NCI-H128 (cell line): ENCODE data around the gene SGF29.
"Not testable (repeated sequence)": the region's sequence is repeated elsewhere in the genome, so short reads cannot be mapped to it uniquely, and the experiment has no call there.

Source experiments
- DNase-seq: peaks from one replicate; lab custom pipeline; 2025; ENCODE audit not compliant: unreplicated experiment; lab: John Stamatoyannopoulos, UW

Gene SGF29

DNA sequence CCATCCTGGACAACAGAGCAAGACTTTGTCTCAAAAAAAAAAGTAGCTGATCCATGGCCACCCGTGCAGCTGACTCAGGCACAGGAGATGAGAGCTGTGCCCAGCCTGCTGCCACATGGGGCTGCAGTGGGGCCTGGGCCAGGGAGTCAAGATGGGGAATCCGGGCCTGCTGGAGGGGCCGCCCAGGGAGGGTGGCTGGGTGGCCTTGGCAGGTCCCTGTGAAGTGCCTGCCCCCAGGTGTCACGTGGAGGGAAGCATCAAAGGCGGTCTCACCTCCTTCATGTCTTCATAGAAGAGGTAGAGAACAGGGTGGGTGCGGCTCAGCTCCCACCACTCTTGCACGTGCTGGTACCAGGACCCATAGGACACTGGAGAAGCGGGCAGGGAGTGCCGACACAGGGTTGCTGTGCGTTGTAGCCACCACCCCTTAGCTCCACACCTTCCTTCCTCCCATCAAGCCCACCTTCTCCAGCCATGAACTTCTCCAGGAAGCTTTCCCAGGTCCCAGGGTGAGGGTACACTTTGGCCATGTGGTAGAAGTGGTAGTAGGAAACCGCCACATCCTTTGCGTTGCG lies 39.3 kb downstream of the SGF29 start:
- no peak for DNase-seq

DNA sequence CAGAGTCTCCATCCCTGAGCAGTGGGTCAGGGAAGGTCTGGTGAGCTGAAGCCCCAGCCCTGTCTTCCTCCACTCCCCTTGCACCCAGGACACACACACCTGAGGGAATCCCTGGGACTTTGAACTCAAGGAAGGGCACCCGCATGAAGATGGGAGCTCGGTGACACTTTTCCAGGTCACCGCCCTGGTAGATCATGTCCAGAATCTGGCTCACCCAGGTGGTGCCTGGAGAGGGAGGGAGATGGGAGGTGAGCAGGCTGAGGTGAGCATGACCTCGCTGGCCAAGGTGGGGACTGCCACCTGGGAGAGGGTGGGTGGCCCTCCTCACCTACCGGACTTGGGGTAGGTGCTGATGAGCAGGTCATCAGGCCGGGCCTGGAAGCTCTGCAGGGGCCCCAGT lies 41.7 kb downstream of the SGF29 start:
- DNase-seq: not testable (repeated sequence)

DNA sequence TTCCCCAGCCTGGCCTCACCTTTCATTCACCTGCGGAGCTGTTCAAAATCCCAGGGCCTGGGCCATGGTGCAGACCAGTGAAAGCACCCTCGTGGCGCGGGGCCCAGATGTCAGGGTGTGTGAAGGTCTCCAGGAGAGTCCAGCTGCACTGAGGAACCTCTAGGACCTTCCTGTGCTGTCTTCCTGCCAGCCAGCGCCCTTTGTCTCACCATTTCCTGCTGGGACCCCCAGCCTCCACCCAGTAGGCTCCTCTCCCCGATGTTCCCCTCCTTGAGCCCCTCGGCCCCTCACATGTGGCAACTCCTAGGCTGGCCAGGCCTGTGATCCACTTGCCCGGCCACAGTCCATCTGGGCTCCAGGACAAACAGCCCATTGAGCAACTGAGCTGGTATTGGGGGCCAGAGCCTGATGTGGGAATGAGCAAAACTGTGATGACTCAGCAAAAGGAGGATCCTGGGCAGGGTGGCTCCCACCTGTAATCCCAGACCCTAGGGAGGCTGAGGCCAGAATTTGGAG lies 42.5 kb downstream of the SGF29 start:
- no peak for DNase-seq

DNA sequence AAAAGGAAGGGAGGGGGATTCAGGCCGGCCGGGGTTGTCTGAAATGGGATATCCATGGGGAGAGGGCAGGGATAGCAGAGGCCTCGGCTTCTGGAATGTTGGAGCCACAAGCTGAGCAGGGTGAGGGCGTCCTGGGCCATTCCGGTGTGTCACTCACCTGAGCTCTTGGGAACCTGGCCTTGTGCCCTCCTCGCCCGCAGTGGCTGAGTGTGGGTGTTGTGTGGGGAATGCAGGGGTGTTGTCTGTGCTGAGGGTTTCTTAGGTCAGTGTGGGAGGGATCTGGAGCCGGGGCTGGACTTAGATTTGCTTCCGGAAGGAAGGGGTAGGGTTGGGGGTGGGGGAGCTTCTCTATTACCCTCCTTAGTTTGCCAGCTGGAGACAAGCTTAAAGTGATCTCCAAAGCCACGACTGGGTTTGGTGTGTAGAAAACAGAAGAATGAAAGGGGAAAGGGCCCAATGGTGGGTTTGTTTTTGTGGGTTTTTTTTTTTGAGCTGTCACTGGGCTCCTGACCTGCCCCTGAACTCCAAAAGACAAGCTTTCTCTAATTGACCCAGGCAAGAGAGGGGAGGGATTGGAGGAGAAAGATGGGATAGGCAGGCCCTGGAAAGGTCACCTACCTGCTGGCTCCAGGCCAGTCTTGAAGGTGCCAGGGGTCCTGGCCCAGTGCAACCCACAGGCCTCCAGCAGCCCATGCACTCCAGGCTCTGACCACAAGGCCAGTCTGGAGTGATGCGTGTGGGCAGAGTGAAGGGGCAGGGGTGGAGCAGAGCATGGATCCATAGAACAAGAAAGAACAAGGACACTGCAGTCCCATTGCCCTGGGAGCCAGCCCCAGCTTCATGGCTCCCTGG lies 43.3 kb downstream of the SGF29 start, which contains the start of gene SULT1A2:
SULT1A2 (minus strand) TSS at position 211 of the 852 bp plus-strand sequence. CDS start 1,120 bp downstream, outside the sequence.
- DNase-seq: no peak

DNA sequence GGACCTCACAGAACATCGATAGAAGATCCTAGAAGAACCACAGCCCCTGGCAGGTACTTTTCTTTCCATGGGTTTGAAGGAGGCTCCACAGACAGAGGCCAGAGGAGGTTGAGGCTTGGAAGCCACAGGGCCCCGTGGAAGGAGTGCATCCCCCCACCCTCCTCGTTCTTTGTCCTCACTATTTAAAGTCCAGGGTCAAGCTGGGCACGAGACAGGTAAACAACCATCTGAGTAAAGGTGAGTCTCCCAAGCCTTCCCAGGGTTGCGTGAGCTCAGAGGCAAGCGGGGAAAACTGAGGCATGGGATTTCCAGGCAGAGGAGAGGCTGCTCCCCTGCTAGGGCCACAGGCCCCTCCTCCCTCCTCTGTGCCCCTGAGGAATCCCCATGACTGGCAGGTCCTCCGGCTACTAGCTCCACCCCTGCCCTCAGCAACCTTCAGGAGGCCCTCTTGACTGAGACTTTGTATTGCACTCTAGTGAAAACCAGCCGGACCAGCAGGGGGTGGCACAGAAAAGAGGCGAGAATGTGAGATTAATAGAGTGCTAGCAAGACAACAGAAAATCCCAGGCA lies 44.1 kb downstream of the SGF29 start:
- no peak for DNase-seq

DNA sequence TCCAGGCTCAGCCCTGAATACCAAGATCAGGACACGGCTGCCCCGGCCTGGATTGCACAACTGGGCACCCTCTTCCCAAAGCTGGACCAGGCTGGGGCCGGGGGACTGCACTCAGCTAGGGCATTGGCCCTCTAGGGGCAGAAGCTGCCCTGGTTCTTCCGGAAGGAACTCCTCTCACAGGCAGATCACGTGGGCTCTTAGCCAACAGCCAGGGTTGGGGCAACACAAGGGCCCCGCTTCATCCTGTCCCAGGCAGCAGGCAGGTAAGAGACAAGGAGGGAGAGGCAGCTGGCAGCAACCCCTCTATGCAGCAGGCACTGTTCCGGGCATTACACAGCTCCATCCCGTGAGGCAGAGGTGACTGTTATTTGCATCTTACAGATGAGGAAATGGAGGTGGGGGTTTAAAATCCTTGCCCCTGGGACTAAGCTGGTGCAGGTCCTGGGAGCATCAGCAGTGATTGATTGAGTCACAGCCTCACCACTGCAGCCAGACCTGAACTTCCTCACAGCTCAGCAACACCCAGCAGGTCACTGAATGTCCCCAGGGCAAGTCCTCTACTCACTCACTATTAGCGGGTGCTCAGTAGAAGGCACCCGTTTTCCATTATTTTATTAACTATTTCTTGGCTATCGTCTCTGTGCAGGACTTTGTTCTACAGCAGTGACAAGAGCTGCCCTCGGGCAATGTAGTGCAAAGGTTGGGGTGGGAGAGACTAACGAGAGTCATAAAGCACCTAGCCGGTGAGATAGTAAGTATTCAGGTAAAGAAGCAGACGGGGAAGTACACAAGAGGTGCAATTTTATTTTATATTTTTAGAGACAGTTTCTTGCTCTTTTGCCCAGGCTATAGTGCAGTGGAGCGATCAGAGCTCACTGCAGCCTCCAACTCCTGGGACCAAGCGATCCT lies 45.9 kb downstream of the SGF29 start:
- not testable (repeated sequence) for DNase-seq

DNA sequence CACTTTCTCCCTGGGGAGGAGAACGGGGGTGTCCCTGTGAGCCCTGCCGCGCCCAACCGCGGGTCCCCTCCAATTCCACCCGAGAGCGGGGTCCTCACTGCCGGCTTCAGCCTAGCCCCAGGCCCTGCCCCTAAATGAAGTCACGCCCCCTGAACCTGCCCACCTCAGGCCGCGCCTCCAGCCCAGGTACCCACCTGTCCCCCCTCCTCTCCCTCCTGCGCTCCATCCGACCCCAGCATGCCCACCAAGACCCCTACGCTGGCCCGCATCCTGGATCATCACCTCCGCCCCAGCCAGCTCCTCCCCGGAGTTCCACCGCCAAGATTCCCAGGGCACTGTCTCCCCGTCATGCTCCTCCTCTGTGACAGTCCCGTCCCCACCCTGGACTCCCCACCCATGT lies 47.2 kb downstream of the SGF29 start:
- DNase-seq: not testable (repeated sequence)

DNA sequence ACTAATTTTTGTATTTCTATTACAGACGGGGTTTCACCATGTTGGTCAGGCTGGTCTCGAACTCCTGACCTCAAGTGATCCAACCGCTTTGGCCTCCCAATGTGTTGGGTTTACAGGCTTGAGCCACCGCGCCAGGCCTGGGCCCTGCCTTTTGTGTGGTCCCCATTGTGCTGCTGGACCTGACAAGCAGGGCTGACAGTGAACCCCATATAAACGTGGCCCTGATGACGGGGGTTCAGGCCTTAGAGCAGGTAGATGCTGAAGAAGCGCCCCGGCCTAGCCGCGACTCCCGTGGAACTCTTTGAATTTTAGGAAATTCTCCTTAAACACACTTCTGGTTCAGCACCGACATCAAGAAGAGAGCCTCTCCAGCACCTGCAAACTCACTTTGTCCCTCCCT lies 47.9 kb downstream of the SGF29 start:
- DNase-seq: not testable (repeated sequence)

DNA sequence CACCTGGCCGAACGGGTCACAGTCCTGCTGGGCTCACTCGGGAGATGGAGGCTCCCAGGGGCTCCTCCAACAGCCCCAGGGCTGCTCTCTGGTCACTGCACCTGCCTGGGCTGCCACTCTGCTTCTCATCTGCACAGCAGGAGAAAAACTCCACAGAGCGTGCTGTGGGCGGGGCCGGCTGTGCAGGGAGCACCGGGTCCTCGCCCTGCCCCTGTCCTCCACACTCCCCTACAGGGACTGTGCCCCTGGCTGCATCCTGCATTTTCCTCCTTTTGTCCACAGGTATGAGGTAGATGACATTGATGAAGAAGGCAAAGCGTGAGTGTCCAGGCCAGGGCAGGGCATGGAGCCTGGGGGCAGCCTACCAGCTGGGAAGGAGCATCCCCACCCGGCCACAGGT lies 48.3 kb downstream of the SGF29 start:
- not testable (repeated sequence) for DNase-seq

DNA sequence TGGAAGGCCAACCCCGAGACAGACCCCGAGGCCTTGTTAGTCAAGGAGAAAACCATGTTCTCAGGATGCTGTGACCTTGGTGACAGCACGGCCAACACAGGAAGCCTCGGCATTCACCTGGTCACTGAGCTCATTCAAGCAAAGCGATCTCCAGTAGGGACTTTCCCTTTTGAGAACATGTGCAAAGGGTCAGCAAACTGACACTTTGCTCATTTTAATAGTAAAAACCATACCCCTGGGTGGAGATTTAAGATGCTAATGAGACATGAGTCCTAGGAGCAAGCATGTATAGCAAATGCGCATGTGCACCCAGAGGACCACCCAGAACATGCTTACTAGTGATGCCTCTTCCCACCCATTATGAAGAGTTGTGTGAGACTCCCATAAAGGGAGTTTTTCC lies 48.8 kb downstream of the SGF29 start:
- DNase-seq: no peak

DNA sequence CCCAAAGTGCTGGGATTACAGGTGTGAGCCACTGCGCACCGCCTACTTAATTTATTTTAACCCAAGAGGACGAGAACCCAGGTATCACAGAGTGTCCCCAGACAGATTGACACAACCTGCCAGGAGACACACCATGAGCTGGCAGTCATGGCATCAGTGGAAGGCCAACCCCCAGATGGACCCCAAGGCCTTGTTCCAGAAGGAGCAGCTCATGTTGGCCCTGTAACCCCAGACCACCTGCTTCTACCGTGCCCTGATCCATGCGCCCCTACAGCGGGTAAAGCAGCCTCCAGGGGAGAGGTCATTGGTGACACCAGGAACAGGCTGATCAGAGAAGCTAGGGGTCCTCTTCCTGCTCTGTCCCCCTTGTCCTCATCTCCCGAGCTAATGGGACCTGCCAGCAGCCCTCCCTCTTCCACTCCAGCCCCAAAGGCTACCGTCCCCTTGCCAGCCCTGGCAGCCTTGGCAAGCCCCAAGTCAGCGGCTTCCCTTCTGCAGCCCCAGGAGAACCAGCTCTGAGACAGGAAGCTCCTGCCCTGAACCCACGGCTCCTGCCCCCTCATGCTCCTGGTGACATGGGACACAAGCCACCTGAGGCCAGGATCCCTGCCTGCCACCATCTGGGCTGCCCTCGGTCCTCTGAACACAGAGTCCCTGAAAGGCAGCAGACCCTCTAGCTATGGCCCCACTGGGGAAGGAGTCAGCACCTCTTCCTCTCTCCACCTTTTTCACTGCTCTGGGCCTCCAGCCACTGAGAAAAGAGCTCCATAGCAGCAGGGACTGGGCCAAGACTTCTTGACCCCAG lies 49.9 kb downstream of the SGF29 start:
- DNase-seq: no peak

DNA sequence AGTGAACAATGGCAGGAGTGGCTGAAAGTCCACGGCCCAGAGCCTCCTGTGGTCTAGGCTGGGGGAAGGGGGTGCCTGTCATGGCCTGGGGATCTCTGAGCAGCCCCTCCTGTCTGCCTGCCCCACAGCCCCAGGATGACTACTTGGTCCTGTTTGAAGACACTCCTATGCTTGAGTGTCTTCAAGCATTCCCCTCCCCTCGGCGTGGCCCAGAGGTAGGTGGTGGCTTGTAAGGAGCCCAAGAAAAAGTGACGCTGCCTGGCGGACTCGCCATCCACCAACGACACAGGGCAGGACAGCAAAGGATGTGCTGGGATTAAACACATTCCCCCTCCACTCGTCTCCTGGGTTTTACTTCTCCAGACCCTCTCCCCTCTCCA lies 50.5 kb downstream of the SGF29 start:
- DNase-seq: no peak

DNA sequence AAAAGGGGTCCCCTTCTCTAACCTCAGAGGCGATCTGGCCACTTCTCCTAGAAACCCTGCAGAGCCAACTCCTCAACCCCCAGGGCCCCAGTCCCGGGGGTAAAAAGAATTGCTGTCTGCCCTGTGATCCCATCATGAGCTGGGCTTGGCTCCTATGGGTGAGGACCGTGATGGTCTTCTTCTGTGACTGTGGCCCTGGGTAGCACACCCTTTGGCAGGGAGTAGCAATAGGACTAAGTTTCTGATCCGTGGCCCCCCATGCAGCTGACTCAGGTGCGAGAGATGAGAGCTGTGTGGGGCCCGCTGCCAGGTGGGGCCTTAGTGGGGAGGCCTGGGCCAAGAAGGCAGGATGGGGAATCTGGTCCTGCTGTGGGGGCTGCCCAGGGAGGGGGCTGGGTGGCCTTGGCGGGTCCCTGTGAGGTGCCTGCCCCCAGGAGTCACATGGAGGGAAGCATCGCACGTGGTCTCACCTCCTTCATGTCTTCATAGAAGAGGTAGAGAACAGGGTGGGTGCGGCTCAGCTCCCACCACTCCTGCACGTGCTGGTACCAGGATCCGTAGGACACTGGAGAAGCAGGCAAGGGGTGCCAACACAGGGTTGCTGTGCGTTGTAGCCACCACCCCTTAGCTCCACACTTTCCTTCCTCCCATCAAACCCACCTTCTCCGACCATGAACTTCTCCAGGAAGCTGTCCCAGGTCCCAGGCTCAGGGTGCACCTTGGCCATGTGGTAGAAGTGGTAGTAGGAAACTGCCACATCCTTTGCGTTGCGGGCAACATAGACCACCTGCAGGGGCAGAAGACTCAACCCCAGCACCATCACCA lies 52.8 kb downstream of the SGF29 start:
- no peak for DNase-seq

DNA sequence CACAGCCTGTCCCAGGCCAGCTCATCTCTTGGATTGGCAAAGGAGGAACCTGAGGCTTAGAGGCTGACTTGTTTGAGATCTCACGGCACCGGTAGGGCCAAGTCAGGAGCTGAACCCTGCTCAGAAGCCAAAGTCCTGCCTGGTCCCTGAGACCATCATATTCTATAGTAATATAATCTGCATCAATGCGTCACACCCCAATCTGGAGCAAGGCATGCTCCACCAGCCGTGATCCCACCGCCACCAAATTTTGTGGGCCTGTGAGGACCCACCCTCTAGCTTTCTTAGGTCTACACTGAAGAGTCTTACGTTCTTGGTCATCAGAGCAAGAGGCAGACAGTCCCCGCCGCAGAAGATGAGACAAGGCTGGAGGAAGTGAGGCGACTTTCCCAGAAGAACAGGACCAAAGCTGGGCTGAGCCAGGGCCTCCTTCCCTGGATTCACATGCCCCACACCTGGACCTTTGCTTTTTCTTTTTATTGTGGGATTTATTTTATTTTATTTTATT lies 53.5 kb downstream of the SGF29 start:
- DNase-seq: no peak

DNA sequence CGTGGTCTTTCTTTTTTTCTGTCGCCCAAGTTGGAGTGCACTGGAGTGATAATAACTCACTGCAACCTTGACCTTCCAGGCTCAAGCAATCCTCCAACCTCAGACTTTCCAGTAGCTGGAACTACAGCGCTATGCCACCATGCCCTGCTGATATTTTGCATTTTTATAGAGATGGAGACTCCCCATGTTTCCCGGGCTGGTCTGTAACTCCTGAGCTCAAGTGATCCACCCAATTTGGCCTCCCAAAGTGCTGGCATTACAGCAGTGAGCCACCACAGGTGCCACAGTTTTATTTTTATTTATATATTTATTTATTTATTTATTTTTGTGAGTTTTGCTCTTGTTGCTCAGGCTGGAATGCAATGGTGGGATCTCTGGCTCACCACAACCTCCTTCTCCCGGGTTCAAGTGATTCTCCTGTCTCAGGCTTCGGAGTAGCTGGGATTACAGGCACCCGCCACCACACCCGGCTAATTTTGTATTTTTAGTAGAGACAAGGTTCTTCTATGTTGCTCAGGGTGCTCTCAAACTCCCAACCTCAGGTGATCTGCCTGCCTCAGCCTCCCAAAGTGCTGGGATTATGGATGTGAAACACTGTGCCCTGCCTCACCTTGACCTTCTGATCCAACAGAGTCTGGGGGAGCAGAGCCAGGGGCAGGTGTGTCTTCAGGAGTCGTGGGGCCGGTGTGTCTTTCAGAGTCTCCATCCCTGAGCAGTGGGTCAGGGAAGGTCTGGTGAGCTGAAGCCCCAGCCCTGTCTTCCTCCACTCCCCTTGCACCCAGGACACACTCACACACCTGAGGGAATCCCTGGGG lies 54.2 kb downstream of the SGF29 start:
- not testable (repeated sequence) for DNase-seq

DNA sequence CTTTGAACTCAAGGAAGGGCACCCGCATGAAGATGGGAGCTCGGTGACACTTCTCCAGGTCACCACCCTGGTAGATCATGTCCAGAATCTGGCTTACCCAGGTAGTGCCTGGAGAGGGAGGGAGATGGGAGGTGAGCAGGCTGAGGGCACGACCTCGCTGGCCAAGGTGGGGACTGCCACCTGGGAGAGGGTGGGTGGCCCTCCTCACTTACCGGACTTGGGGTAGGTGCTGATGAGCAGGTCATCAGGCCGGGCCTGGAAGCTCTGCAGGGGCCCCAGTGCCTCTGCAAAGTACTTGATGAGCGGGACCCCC lies 54.7 kb downstream of the SGF29 start:
- not testable (repeated sequence) for DNase-seq

DNA sequence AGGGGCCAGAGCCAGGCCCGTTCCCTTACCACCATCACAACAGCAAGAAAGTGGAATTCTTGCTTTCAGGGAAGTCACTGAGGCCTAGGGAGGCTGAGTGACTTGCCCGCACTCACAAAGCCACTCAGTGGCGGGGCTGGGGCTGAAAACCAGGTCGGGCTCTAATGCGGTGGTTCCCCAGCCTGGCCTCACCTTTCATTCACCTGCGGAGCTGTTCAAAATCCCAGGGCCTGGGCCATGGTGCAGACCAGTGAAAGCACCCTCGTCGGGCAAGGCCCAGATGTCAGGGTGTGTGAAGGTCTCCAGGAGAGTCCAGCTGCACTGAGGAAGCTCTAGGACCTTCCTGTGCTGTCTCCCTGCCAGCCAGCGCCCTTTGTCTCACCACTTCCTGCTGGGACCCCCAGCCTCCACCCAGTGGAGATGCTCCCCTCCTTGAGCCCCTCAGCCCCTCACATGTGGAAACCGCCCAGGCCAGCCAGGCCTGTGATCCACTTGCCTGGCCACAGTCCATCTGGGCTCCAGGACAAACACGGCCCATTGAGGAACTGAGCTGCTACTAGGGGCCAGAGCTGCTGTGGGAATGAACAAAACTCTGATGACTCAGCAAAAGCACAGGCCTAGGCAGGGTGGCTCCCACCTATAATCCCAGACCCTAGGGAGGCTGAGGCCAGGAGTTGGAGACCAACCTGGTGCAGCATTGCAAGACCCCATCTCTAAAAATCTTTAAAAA lies 55.3 kb downstream of the SGF29 start:
- DNase-seq: not testable (repeated sequence)
